Esophagus muscularis mucosa (tissue), 4 donors: ENCODE data around the gene ISOC2. TPM values are rescaled to one million over a fixed set of nuclear protein-coding genes. Genes with fewer than 3 reads are reported as not detected.

Source experiments
- DNase-seq: peaks from one replicate; pipeline ENCODE4 v3.0.0-alpha.2; 2017; ENCODE audit errors: extremely low spot score
- H3K27ac ChIP-seq, 4 donors: fragments of 200-600 bp; sonication (generic); replicated peaks in 1 of 4; 1 replicate in 3 of 4; 2 replicates in 1 of 4; pipeline ENCODE4 v1.5.1; 2016 to 2019; ENCODE audit warnings: mild to moderate bottlenecking in 1 of 4
- H3K27me3 ChIP-seq, 4 donors: fragments of 200-600 bp; sonication (generic); one replicate each; pipeline versions ENCODE4 v1.5.1 to v1.6.0; 2016 to 2019
- H3K36me3 ChIP-seq, 4 donors: fragments of 200-600 bp; sonication (generic); one replicate each; pipeline ENCODE4 v1.5.1; 2016 to 2019
- H3K4me1 ChIP-seq, 4 donors: fragments of 200-600 bp; sonication (generic); one replicate each; pipeline ENCODE4 v1.5.1; 2016 to 2019
- H3K4me3 ChIP-seq, 4 donors: fragments of 200-600 bp; sonication (generic); 1 replicate in 2 of 4; 2 replicates in 2 of 4; pipeline ENCODE4 v1.5.1; 2016 to 2019; ENCODE audit warnings: mild to moderate bottlenecking in 4 of 4, moderate library complexity in 1 of 4
- H3K9me3 ChIP-seq, 4 donors: fragments of 200-600 bp; sonication (generic); 1 replicate in 3 of 4; 2 replicates in 1 of 4; pipeline ENCODE4 v1.5.1; 2016 to 2019
- CTCF ChIP-seq, 3 experiments: fragments of 200-600 bp in 2 of 3; fragments of 450-650 bp in 1 of 3; sonication (generic) in 2 of 3; IDR thresholded peaks; one replicate each; pipeline ENCODE4 v1.5.1; 2017 to 2019; ENCODE audit warnings: antibody characterized with exemption in 3 of 3, mild to moderate bottlenecking in 2 of 3, moderate library complexity in 1 of 3
- EP300 ChIP-seq: sonication (generic); formaldehyde crosslinking; IDR thresholded peaks from one replicate; pipeline ENCODE4 v1.6.1; 2017; ENCODE audit warnings: antibody characterized with exemption
- POLR2A ChIP-seq: fragments of 450-650 bp; IDR thresholded peaks from one replicate; pipeline ENCODE4 v1.6.1; 2017; ENCODE audit warnings: antibody characterized with exemption, moderate library complexity, mild to moderate bottlenecking, low read depth
- POLR2AphosphoS5 ChIP-seq, 2 donors: sonication (generic); formaldehyde crosslinking; IDR thresholded peaks; one replicate each; pipeline ENCODE4 v1.6.1; 2017; ENCODE audit warnings: antibody characterized with exemption in 2 of 2
- WGBS: methylation state at CpG from one replicate; pipeline ENCODE4 v1.1.5; 2018; 5-methylcytosine and 5-hydroxymethylcytosine counted together
- intact Hi-C: fragments of 100-400 bp; cut with DNase I; formaldehyde crosslinking; loops from one replicate; pipeline ENCODE4 v1.15.1; 2023
- total RNA-seq, 4 donors: library from RNA; depleted of rRNA; stranded (reverse); fragments of >200 nt; gene quantifications; one replicate each; pipeline versions ENCODE4 v1.1.0 to v1.2.1, GENCODE V29; 2016

Gene ISOC2
- total RNA-seq: 100 to 1,000 TPM in 1 of 4 donors, 10 to 100 TPM in 3; 66.8 to 104 (median 77.7) TPM

GRCh38 chr19:55461259-55461973 lies at the start of gene ISOC2:
Gene ISOC2, minus strand, starts transcription at chr19:55461642. Its CDS starts 5,156 bp downstream, at chr19:55456486.
- Histone ChIP-seq H3K27ac (peak within 1 kb of the TSS; percentile 93 to 97 (median 95)), H3K4me1 (peaks cover 11 to 38% (median 33%) of the 10 kb centered on the region in 4 donors), H3K4me3 (peak within 1 kb of the TSS; percentile 79 to 95 (median 84)), H3K36me3 (peaks cover 0 to 6% (median under 1%) of the 10 kb centered on the region in 4 donors), H3K9me3 (no peaks in the 10 kb centered on the region), H3K27me3 (no peaks in the 10 kb centered on the region)
- intact Hi-C loops: no loop called here
- TF ChIP-seq EP300 (no peak), POLR2AphosphoS5 (IDR thresholded peaks at IDR 0.05) (peak; percentile 79 to 89), POLR2A (peak; percentile 75), CTCF (IDR thresholded peaks at IDR 0.05) (peak in 1 of 3 experiments; percentile 17)
- DNase-seq: peak; percentile 100
- WGBS: 0% methylated on average over 5 of the region's 54 CpGs

- H3K27ac ChIP-seq: no peak overlapping the region
- no peaks in the 10 kb centered on the region for H3K27me3 ChIP-seq
- H3K4me3 ChIP-seq: no peak overlapping the region
- H3K36me3 ChIP-seq: peaks cover 0 to 5% (median 2%) of the 10 kb centered on the region in 4 donors
- intact Hi-C loops: no loop called here
- peaks cover 8 to 15% (median 12%) of the 10 kb centered on the region in 4 donors for H3K4me1 ChIP-seq
- no peak for TF ChIP-seq POLR2A
- no peak for TF ChIP-seq POLR2AphosphoS5 (IDR thresholded peaks at IDR 0.05)
- no peak for TF ChIP-seq EP300
- no peak for TF ChIP-seq CTCF (IDR thresholded peaks at IDR 0.05)
- no peaks in the 10 kb centered on the region for H3K9me3 ChIP-seq
- 83% methylated on average over 10 of the region's 10 CpGs for WGBS
- no peak for DNase-seq
Measured at GRCh38 chr19:55508120-55508519, 46.7 kb upstream of the ISOC2 start.

- no peaks in the 10 kb centered on the region for H3K27me3 ChIP-seq
- H3K27ac ChIP-seq: no peak overlapping the region
- H3K9me3 ChIP-seq: no peaks in the 10 kb centered on the region
- 88% methylated on average over 11 of the region's 11 CpGs for WGBS
- no peak for DNase-seq
- no peak for TF ChIP-seq POLR2A
- no peak for TF ChIP-seq EP300
- TF ChIP-seq CTCF (IDR thresholded peaks at IDR 0.05): no peak
- no peak overlapping the region for H3K4me3 ChIP-seq
- intact Hi-C loops: loop anchor here (1.0 to 5.0 kb wide), 2 partner anchors 38 to 363 kb away; no protein-coding TSS in a partner anchor
- H3K4me1 ChIP-seq: peaks cover 8 to 16% (median 12%) of the 10 kb centered on the region in 4 donors
- peaks cover 0 to 22% (median 15%) of the 10 kb centered on the region in 4 donors for H3K36me3 ChIP-seq
Measured at GRCh38 chr19:55504981-55505380, 43.5 kb upstream of the ISOC2 start.

DNA sequence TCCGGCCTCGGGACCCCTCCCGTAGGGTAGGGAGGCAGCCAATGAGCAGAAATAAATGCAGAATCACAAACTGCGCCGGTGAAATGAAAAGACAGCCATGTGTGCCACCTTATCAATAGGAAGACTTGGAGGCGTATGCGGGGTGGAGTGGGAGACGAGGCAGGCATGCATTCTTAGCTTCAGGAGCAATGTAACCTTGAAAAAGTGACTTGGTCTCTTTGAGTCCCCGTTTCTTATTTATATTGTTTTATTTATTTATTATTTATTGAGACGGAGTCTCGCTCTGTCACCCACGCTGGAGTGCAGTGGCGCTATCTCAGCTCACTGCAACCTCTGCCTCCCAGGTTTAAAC lies 42.8 kb upstream of the ISOC2 start:
- 47% methylated on average over 10 of the region's 13 CpGs for WGBS
- intact Hi-C loops: loop anchor here (1.0 to 5.0 kb wide), 2 partner anchors 37 to 362 kb away; no protein-coding TSS in a partner anchor
- Histone ChIP-seq H3K9me3 (no peaks in the 10 kb centered on the region), H3K27me3 (no peaks in the 10 kb centered on the region), H3K4me1 (peaks cover 8 to 16% (median 12%) of the 10 kb centered on the region in 4 donors), H3K36me3 (peaks cover 0 to 30% (median 22%) of the 10 kb centered on the region in 4 donors), H3K27ac (peak overlapping the region; percentile 78 to 90 (median 86)), H3K4me3 (peak overlapping the region; percentile 57 to 62 (median 61))
- no peak for DNase-seq
- TF ChIP-seq CTCF (IDR thresholded peaks at IDR 0.05) (peak in 1 of 3 experiments; percentile 2), EP300 (no peak), POLR2A (no peak), POLR2AphosphoS5 (IDR thresholded peaks at IDR 0.05) (no peak)
